HG03457 (cell line): ENCODE measurements around the gene ADAMTS6.
"Not testable (repeated sequence)": the region's sequence is repeated elsewhere in the genome, so short reads cannot be mapped to it uniquely, and the experiment has no call there.

Experiments
- ATAC-seq: cut with Tn5 transposase; IDR thresholded peaks from one replicate; pipeline ENCODE4 v1.9.1; 2021; ENCODE audit warnings: moderate number of reproducible peaks; ENCODE audit not compliant: unreplicated experiment

Gene ADAMTS6

GRCh38 chr5:65204966-65205365, 276.8 kb downstream of the ADAMTS6 start:
- no peak for ATAC-seq

GRCh38 chr5:65203746-65204145, 278.0 kb downstream of the ADAMTS6 start:
- ATAC-seq = no peak

GRCh38 chr5:65199993-65200675, 281.6 kb downstream of the ADAMTS6 start:
- ATAC-seq = no peak

- ATAC-seq = no peak
Measured at GRCh38 chr5:65198456-65199120, 283.1 kb downstream of the ADAMTS6 start.

GRCh38 chr5:65197531-65198455, 283.9 kb downstream of the ADAMTS6 start:
- ATAC-seq = no peak

- ATAC-seq = no peak
Measured at GRCh38 chr5:65194871-65195270, 286.8 kb downstream of the ADAMTS6 start.

- no peak for ATAC-seq
Measured at GRCh38 chr5:65192331-65192730, 289.4 kb downstream of the ADAMTS6 start.

- no peak for ATAC-seq
Measured at GRCh38 chr5:65191554-65192135, 290.1 kb downstream of the ADAMTS6 start.

- peak; percentile 49 for ATAC-seq
Measured at GRCh38 chr5:65190328-65191053, 291.2 kb downstream of the ADAMTS6 start.

- ATAC-seq = no peak
Measured at GRCh38 chr5:65186646-65187227, 295.0 kb downstream of the ADAMTS6 start.

GRCh38 chr5:65185468-65185867, 296.3 kb downstream of the ADAMTS6 start:
- ATAC-seq = no peak

- no peak for ATAC-seq
Measured at GRCh38 chr5:65184780-65185179, 296.9 kb downstream of the ADAMTS6 start.

GRCh38 chr5:65174231-65174630, 307.5 kb downstream of the ADAMTS6 start:
- ATAC-seq = not testable (repeated sequence)

GRCh38 chr5:65173130-65173525, 308.6 kb downstream of the ADAMTS6 start:
- ATAC-seq = no peak

GRCh38 chr5:65172486-65173129, 309.1 kb downstream of the ADAMTS6 start:
- peak; percentile 93 for ATAC-seq

GRCh38 chr5:65171645-65172044, 310.1 kb downstream of the ADAMTS6 start:
- ATAC-seq = no peak

- no peak for ATAC-seq
Measured at GRCh38 chr5:65163698-65164097, 318.0 kb downstream of the ADAMTS6 start.

- no peak for ATAC-seq
Measured at GRCh38 chr5:65161655-65162054, 320.1 kb downstream of the ADAMTS6 start.

GRCh38 chr5:65157906-65158603, 323.7 kb downstream of the ADAMTS6 start:
- no peak for ATAC-seq
